Skin of body (tissue), 2 donors: ENCODE data around the gene ATOX1. TPM values are rescaled to one million over a fixed set of nuclear protein-coding genes. Genes with fewer than 3 reads are reported as not detected.

ENCODE experiments used
- DNase-seq: peaks from one replicate; lab custom pipeline; 2025; lab: John Stamatoyannopoulos, UW
- total RNA-seq: library from RNA; depleted of rRNA; stranded (reverse); fragments of >200 nt; gene quantifications from one replicate; pipeline ENCODE4 v1.2.3, GENCODE V29; 2014

Gene ATOX1
- total RNA-seq, 1 donor from 2014 or later: 52.1 TPM

GRCh38 chr5:151770383-151771258 is 12.2 kb upstream of the ATOX1 start:
- peak; percentile 81 for DNase-seq

GRCh38 chr5:151766975-151767374 is 8.5 kb upstream of the ATOX1 start:
- DNase-seq: no peak

- no peak for DNase-seq
These were observed 6.4 kb upstream of the ATOX1 start for GRCh38 chr5:151764801-151765200.

GRCh38 chr5:151758141-151758429 is 346 bp downstream of the ATOX1 start:
- no peak for DNase-seq

GRCh38 chr5:151757233-151758140 is 944 bp downstream of the ATOX1 start:
- DNase-seq: no peak

- no peak for DNase-seq
These were observed 3.0 kb downstream of the ATOX1 start for GRCh38 chr5:151755383-151755782.

GRCh38 chr5:151751593-151751992 is 6.8 kb downstream of the ATOX1 start:
- no peak for DNase-seq

GRCh38 chr5:151751091-151751490 is 7.3 kb downstream of the ATOX1 start:
- no peak for DNase-seq

GRCh38 chr5:151750121-151750520 is 8.3 kb downstream of the ATOX1 start:
- no peak for DNase-seq

GRCh38 chr5:151745071-151745705 is 13.2 kb downstream of the ATOX1 start:
- no peak for DNase-seq

- no peak for DNase-seq
These were observed 14.9 kb downstream of the ATOX1 start for GRCh38 chr5:151743530-151743929.

GRCh38 chr5:151742870-151743294 is 15.5 kb downstream of the ATOX1 start:
- DNase-seq: peak; percentile 59

- no peak for DNase-seq
These were observed 16.6 kb downstream of the ATOX1 start for GRCh38 chr5:151741678-151742423.

- DNase-seq: no peak
These were observed 17.5 kb downstream of the ATOX1 start for GRCh38 chr5:151740958-151741373.

GRCh38 chr5:151740336-151740942 is 18.0 kb downstream of the ATOX1 start:
- DNase-seq: peak; percentile 88

- DNase-seq: peak; percentile 85
These were observed 18.5 kb downstream of the ATOX1 start for GRCh38 chr5:151739939-151740335.

- DNase-seq: no peak
These were observed 19.0 kb downstream of the ATOX1 start for GRCh38 chr5:151739395-151739794.

GRCh38 chr5:151738125-151738848 is 20.1 kb downstream of the ATOX1 start:
- DNase-seq: no peak

- DNase-seq: no peak
These were observed 21.0 kb downstream of the ATOX1 start for GRCh38 chr5:151737431-151737830.

GRCh38 chr5:151735646-151736045 is 22.8 kb downstream of the ATOX1 start:
- DNase-seq: no peak
